Naive B cell (primary cell): ENCODE data around the gene ULK4. TPM values are rescaled to one million over a fixed set of nuclear protein-coding genes. Genes with fewer than 3 reads are reported as not detected.

Experiments
- ATAC-seq, 2 donors: fragments of 150-1000 bp; cut with Tn5 transposase; 2 replicates each; pipeline ENCODE4 v1.10.0; 2021; ENCODE audit warnings: low read depth in 2 of 2, mild to moderate bottlenecking in 2 of 2, moderate library complexity in 2 of 2
- DNase-seq: peaks from one replicate; pipeline ENCODE4 v3.0.0; 2022
- H3K27ac Mint-ChIP-seq, 6 donors: one replicate each; pipeline ENCODE4 v1.8.0; 2020 to 2022; ENCODE audit warnings: mild to moderate bottlenecking in 6 of 6, mixed read lengths in 6 of 6, moderate library complexity in 5 of 6, inconsistent platforms in 2 of 6
- H3K27me3 Mint-ChIP-seq, 3 donors: one replicate each; pipeline ENCODE4 v1.8.0; 2021 to 2022; ENCODE audit warnings: mixed read lengths in 3 of 3, mild to moderate bottlenecking in 1 of 3
- H3K36me3 Mint-ChIP-seq, 2 donors: one replicate each; pipeline ENCODE4 v1.8.0; 2020 to 2022; ENCODE audit warnings: mixed read lengths in 2 of 2, inconsistent platforms in 1 of 2, mild to moderate bottlenecking in 1 of 2
- H3K4me1 Mint-ChIP-seq, 3 donors: one replicate each; pipeline ENCODE4 v1.8.0; 2020 to 2022; ENCODE audit warnings: mixed read lengths in 3 of 3, inconsistent platforms in 1 of 3, mild to moderate bottlenecking in 1 of 3, moderate library complexity in 1 of 3
- H3K4me3 Mint-ChIP-seq, 8 donors: one replicate each; pipeline ENCODE4 v1.8.0; 2020 to 2022; ENCODE audit warnings: mild to moderate bottlenecking in 8 of 8, mixed read lengths in 8 of 8, moderate library complexity in 8 of 8, inconsistent platforms in 2 of 8
- H3K9me3 Mint-ChIP-seq, 7 donors: one replicate each; pipeline ENCODE4 v1.8.0; 2020 to 2022; ENCODE audit warnings: mixed read lengths in 7 of 7, mild to moderate bottlenecking in 5 of 7, inconsistent platforms in 2 of 7, moderate library complexity in 1 of 7
- polyA plus RNA-seq, 6 donors: library from polyadenylated mRNA; unstranded; fragments of 300-500 nt; fragmentation: Illumina TruSeq; gene quantifications; one replicate each; pipeline ENCODE4 v1.2.3, GENCODE V29; 2021; ENCODE audit warnings: low read depth in 6 of 6

ULK4 gene
- polyA plus RNA-seq, 6 donors from 2014 or later = 5.5 to 20.8 (median 10.3) TPM

GRCh38 chr3:41519746-41520145 is 442.2 kb downstream of the ULK4 start:
- DNase-seq = no peak
- H3K4me3 Mint-ChIP-seq = no peak overlapping the region
- peaks cover 5 to 16% of the 10 kb centered on the region in 2 donors for H3K36me3 Mint-ChIP-seq
- H3K27ac Mint-ChIP-seq = no peak overlapping the region
- H3K27me3 Mint-ChIP-seq = no peaks in the 10 kb centered on the region
- no peak for ATAC-seq
- peaks cover 0 to 14% (median 4%) of the 10 kb centered on the region in 7 donors for H3K9me3 Mint-ChIP-seq
- peaks cover 4 to 16% (median 7%) of the 10 kb centered on the region in 3 donors for H3K4me1 Mint-ChIP-seq

GRCh38 chr3:41518626-41519025 is 443.3 kb downstream of the ULK4 start:
- peaks cover 11 to 16% of the 10 kb centered on the region in 2 donors for H3K36me3 Mint-ChIP-seq
- DNase-seq = no peak
- H3K4me3 Mint-ChIP-seq = no peak overlapping the region
- no peaks in the 10 kb centered on the region for H3K27me3 Mint-ChIP-seq
- no peak overlapping the region for H3K27ac Mint-ChIP-seq
- H3K9me3 Mint-ChIP-seq = peaks cover 0 to 15% (median 4%) of the 10 kb centered on the region in 7 donors
- no peak for ATAC-seq
- peaks cover 4 to 13% (median 7%) of the 10 kb centered on the region in 3 donors for H3K4me1 Mint-ChIP-seq

GRCh38 chr3:41508063-41508696 is 453.7 kb downstream of the ULK4 start:
- H3K27me3 Mint-ChIP-seq = no peaks in the 10 kb centered on the region
- peaks cover 35 to 38% of the 10 kb centered on the region in 2 donors for H3K36me3 Mint-ChIP-seq
- peak overlapping the region in 2 of 8 donors; percentile 35 to 42 for H3K4me3 Mint-ChIP-seq
- peak overlapping the region in 2 of 6 donors; percentile 19 to 33 for H3K27ac Mint-ChIP-seq
- H3K9me3 Mint-ChIP-seq = peaks cover 8 to 49% (median 31%) of the 10 kb centered on the region in 7 donors
- H3K4me1 Mint-ChIP-seq = peaks cover 0 to 11% (median 0%) of the 10 kb centered on the region in 3 donors
- DNase-seq (no peak), ATAC-seq (no peak)

- peaks cover 0 to 11% (median 0%) of the 10 kb centered on the region in 3 donors for H3K4me1 Mint-ChIP-seq
- H3K27me3 Mint-ChIP-seq = no peaks in the 10 kb centered on the region
- ATAC-seq (no peak), DNase-seq (no peak)
- peaks cover 29 to 31% of the 10 kb centered on the region in 2 donors for H3K36me3 Mint-ChIP-seq
- no peak overlapping the region for H3K4me3 Mint-ChIP-seq
- H3K9me3 Mint-ChIP-seq = peaks cover 8 to 44% (median 27%) of the 10 kb centered on the region in 7 donors
- H3K27ac Mint-ChIP-seq = no peak overlapping the region
Observed at GRCh38 chr3:41507336-41508062, 454.4 kb downstream of the ULK4 start.

GRCh38 chr3:41503998-41504623 is 457.8 kb downstream of the ULK4 start:
- H3K36me3 Mint-ChIP-seq = peaks cover 10 to 13% of the 10 kb centered on the region in 2 donors
- ATAC-seq (no peak), DNase-seq (no peak)
- H3K4me3 Mint-ChIP-seq = no peak overlapping the region
- no peaks in the 10 kb centered on the region for H3K4me1 Mint-ChIP-seq
- peaks cover 4 to 15% (median 8%) of the 10 kb centered on the region in 7 donors for H3K9me3 Mint-ChIP-seq
- no peak overlapping the region for H3K27ac Mint-ChIP-seq
- no peaks in the 10 kb centered on the region for H3K27me3 Mint-ChIP-seq

- peaks cover 0 to 3% (median 0%) of the 10 kb centered on the region in 7 donors for H3K9me3 Mint-ChIP-seq
- DNase-seq = no peak
- no peak for ATAC-seq
Observed at GRCh38 chr3:41502481-41502880, 459.4 kb downstream of the ULK4 start.

GRCh38 chr3:41502023-41502422 is 459.9 kb downstream of the ULK4 start:
- no peaks in the 10 kb centered on the region for H3K4me1 Mint-ChIP-seq
- H3K27ac Mint-ChIP-seq = no peak overlapping the region
- H3K36me3 Mint-ChIP-seq = no peaks in the 10 kb centered on the region
- ATAC-seq = no peak
- no peak for DNase-seq
- H3K27me3 Mint-ChIP-seq = no peaks in the 10 kb centered on the region
- no peak overlapping the region for H3K4me3 Mint-ChIP-seq
- peaks cover 0 to 3% (median 0%) of the 10 kb centered on the region in 7 donors for H3K9me3 Mint-ChIP-seq

More at GRCh38 chr3:41502481-41502880, 459.4 kb downstream of the ULK4 start:
- no peaks in the 10 kb centered on the region for H3K36me3 Mint-ChIP-seq
- H3K27me3 Mint-ChIP-seq = no peaks in the 10 kb centered on the region
- no peaks in the 10 kb centered on the region for H3K4me1 Mint-ChIP-seq
- no peak overlapping the region for H3K27ac Mint-ChIP-seq
- H3K4me3 Mint-ChIP-seq = no peak overlapping the region

- ATAC-seq = no peak
- Mint-ChIP-seq H3K4me3 (no peak overlapping the region), H3K36me3 (no peaks in the 10 kb centered on the region), H3K4me1 (no peaks in the 10 kb centered on the region), H3K27ac (no peak overlapping the region), H3K9me3 (peaks cover 0 to 3% (median 0%) of the 10 kb centered on the region in 7 donors), H3K27me3 (no peaks in the 10 kb centered on the region)
- no peak for DNase-seq
Observed at GRCh38 chr3:41498847-41499246, 463.1 kb downstream of the ULK4 start.

- no peaks in the 10 kb centered on the region for H3K36me3 Mint-ChIP-seq
- ATAC-seq (no peak), DNase-seq (no peak)
- no peaks in the 10 kb centered on the region for H3K27me3 Mint-ChIP-seq
- peaks cover 0 to 4% (median 0%) of the 10 kb centered on the region in 7 donors for H3K9me3 Mint-ChIP-seq
- H3K4me3 Mint-ChIP-seq = no peak overlapping the region
- H3K4me1 Mint-ChIP-seq = no peaks in the 10 kb centered on the region
- no peak overlapping the region for H3K27ac Mint-ChIP-seq
Observed at GRCh38 chr3:41490360-41490759, 471.5 kb downstream of the ULK4 start.

- DNase-seq (no peak), ATAC-seq (no peak)
- Mint-ChIP-seq H3K36me3 (no peaks in the 10 kb centered on the region), H3K4me3 (no peak overlapping the region), H3K9me3 (peaks cover 0 to 4% (median 0%) of the 10 kb centered on the region in 7 donors), H3K27ac (peak overlapping the region in 1 of 6 donors; percentile 4), H3K4me1 (no peaks in the 10 kb centered on the region), H3K27me3 (no peaks in the 10 kb centered on the region)
Observed at GRCh38 chr3:41489231-41489630, 472.7 kb downstream of the ULK4 start.

- Mint-ChIP-seq H3K27me3 (no peaks in the 10 kb centered on the region), H3K36me3 (no peaks in the 10 kb centered on the region), H3K4me3 (no peak overlapping the region), H3K27ac (no peak overlapping the region), H3K4me1 (peaks cover 0 to 3% (median 0%) of the 10 kb centered on the region in 3 donors), H3K9me3 (peaks cover 0 to 4% (median 0%) of the 10 kb centered on the region in 7 donors)
- DNase-seq (no peak), ATAC-seq (no peak)
Observed at GRCh38 chr3:41488501-41488900, 473.4 kb downstream of the ULK4 start.

GRCh38 chr3:41485484-41485883 is 476.4 kb downstream of the ULK4 start:
- H3K4me3 Mint-ChIP-seq = no peak overlapping the region
- no peak overlapping the region for H3K27ac Mint-ChIP-seq
- peaks cover 0 to 1% (median 0%) of the 10 kb centered on the region in 7 donors for H3K9me3 Mint-ChIP-seq
- peaks cover 11 to 20% (median 15%) of the 10 kb centered on the region in 3 donors for H3K4me1 Mint-ChIP-seq
- DNase-seq = no peak
- H3K27me3 Mint-ChIP-seq = no peaks in the 10 kb centered on the region
- ATAC-seq = no peak
- H3K36me3 Mint-ChIP-seq = no peaks in the 10 kb centered on the region

- Mint-ChIP-seq H3K27ac (peak overlapping the region in 3 of 6 donors; percentile 29 to 91 (median 64)), H3K36me3 (peaks cover 0 to 5% of the 10 kb centered on the region in 2 donors), H3K4me3 (no peak overlapping the region), H3K27me3 (no peaks in the 10 kb centered on the region), H3K4me1 (peaks cover 11 to 20% (median 15%) of the 10 kb centered on the region in 3 donors), H3K9me3 (peaks cover 0 to 4% (median 0%) of the 10 kb centered on the region in 7 donors)
- no peak for ATAC-seq
- no peak for DNase-seq
Observed at GRCh38 chr3:41482134-41482533, 479.8 kb downstream of the ULK4 start.
